HG02884 (cell line): ENCODE results near the gene ATF3.
A peak's percentile ranks its signal among the peaks of the same experiment; 100 is the strongest.
"Not testable (repeated sequence)": the region's sequence is repeated elsewhere in the genome, so short reads cannot be mapped to it uniquely, and the experiment has no call there.

ENCODE experiments used
- ATAC-seq: cut with Tn5 transposase; IDR thresholded peaks from one replicate; pipeline ENCODE4 v1.9.1; 2021; ENCODE audit warnings: mild to moderate bottlenecking, moderate library complexity; ENCODE audit not compliant: unreplicated experiment

Gene ATF3

GRCh38 chr1:212625781-212626450, 17.4 kb downstream of the ATF3 start:
- no peak for ATAC-seq

DNA sequence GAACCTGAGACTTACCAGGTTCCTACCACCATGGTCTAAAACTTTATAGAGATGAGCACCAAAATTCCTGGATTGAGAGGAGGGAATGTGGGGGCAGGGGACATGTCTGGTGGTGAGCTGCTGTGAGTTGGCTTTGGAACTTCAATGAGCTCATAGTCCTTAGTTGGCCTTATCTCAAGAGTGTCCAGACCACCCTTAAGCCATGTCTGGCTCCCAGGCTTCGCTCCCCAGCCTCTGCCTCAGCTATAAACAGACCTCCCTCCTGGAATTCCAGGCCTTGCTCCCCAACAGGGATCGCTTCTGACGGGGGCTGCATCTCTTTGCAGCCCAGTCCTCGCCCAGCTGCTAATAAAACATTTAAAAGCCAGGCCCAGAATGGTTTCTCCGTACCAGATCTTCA, 19.5 kb downstream of the ATF3 start:
- ATAC-seq = no peak

DNA sequence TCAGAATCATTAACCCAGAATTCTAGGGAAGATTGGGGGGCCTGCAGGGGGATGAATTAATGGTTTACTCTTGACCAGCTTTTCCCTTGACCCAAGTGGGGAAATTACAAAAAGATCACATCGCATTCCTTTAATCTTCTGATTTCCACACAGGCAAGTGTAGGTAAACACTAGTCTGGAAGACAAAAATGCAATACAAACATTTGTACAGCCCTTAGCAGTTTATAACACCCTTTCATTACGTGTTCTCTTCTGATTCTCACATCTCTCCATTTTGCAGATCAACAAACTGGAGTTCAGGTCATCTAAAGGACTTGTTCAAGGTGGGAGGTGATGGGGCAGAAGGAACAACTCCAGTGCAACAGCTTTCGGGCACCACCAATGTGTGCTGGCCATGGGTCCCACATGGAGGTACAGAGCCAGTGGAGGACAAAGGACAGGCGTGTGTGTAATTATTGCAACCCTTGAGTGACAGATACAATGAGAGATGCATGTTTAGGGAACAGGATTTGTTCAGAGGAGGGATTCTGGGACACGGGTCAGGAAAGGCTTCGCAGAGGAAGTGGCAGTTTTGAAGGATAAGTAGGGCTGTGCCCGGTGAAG, 20.4 kb downstream of the ATF3 start:
- no peak for ATAC-seq

- no peak for ATAC-seq
Measured at GRCh38 chr1:212629450-212630157, 21.0 kb downstream of the ATF3 start.

DNA sequence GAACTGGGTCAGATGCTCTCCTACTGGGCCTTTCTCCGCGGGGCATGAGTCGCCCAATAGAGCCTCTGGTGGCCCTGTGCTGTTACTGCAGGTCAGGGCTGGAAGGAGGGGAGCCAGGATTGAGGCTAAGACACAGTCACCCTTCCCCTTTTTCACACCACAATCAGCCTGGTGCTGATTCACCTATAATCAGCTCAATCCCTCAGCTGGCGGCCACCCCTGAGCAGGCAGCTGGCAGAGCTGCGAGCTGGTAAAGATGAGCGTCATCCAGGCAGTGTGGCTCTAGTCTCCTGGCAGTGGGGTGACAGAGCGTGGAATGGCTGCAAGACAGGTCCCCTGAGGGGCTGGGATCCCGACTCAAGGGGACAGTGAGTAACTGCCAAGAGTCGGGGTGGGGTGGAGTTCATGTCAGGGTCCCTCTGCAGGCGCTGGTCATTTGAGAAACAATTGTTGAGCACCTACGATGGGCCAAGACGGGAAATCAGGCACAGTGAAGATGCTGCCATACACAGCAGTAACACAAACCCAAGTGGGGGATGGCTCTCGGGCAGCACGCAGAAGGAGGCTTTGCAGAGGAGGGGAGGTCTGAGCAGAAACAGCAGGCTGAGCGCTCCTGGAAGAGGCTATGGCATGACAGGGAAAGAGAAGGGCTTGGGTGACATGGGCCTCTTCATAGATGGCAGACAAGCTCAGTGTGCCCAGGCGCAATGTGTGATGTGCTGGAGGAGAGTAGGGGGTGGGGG, 21.8 kb downstream of the ATF3 start:
- ATAC-seq = peak; percentile 98

- no peak for ATAC-seq
Measured at GRCh38 chr1:212633161-212633560, 24.6 kb downstream of the ATF3 start.

GRCh38 chr1:212634252-212634651, 25.7 kb downstream of the ATF3 start:
- no peak for ATAC-seq

- peak; percentile 42 for ATAC-seq
Measured at GRCh38 chr1:212635141-212635631, 26.6 kb downstream of the ATF3 start.

GRCh38 chr1:212637902-212638301, 29.3 kb downstream of the ATF3 start:
- no peak for ATAC-seq

DNA sequence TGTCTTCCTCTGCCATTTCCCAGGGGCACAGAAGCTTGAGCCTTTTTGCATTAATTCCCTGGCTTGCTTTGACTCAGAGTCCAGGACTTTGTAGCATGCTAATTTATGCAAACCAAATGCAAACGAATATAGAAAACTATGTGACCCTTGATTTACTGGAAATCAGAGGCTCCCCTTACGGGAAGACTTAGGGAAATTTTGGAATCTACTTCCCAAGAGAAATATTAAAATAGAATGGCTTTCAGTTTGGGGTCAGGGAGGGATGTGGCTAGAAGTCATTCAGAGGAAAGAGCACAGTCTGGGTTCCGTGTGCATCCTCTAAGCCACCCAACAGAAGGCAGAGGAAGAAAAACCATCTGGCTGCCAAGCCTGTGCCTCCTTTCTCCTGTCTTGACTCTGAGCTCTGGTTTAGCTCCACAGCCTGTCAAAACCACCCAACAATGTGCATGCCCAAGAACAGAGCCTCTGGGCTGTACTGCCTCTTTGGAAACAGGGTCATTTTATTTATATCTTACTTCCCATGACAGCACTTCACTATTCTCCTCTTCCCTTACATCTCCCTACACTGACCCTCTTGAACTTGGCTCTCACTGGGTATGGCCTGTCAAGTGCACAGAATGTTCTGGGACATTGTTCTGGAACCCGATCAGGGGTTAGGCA, 30.1 kb downstream of the ATF3 start:
- ATAC-seq = no peak

DNA sequence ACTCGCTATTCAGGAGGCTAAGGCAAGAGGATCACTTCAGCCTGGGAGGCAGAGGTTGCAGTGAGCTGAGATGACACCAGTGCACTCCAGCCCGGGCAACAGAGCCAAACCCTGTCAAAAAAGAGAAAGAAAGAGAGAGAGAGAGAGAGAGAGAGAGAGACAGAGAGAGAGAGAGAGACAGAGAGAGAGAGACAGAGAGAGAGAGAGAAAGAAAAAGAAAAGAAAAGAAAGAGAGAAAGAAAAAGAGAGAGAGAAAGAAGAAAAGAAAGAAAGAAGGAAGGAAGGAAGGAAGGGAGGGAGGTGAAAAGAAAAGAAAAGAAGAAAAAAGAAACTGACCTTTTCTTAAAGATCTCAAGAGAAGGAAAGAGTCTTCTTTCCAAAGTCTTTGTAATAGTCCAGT, 31.0 kb downstream of the ATF3 start:
- not testable (repeated sequence) for ATAC-seq

DNA sequence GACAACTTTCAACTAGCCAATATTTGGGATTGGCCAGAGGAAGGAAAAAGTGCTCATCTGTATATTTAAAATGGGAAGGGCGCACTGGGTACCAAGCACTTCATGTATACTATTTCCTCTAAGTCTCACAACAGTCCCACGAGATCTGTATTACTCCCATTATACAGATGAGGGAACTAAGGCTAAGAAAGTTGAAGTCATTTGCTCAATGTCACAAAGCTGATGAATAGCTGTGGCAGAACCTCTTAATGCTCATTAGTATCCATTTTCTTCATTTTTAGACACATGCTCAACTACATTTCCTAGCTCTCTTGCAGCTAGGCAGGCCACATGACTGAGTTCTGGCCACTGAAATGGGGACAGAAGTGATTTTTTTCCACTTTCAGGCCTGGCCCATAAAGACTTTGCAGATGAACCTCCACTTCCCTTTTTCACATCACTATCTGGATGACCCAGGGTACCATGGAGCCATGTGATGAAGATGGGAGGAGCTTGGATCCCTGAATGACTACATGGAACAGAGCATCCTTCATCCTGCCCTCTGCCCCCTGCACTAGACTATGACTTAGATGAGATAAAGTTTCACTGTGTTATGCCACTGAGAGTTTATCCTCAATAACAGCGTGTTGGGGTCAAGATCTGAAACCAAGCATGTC, 31.8 kb downstream of the ATF3 start:
- no peak for ATAC-seq

DNA sequence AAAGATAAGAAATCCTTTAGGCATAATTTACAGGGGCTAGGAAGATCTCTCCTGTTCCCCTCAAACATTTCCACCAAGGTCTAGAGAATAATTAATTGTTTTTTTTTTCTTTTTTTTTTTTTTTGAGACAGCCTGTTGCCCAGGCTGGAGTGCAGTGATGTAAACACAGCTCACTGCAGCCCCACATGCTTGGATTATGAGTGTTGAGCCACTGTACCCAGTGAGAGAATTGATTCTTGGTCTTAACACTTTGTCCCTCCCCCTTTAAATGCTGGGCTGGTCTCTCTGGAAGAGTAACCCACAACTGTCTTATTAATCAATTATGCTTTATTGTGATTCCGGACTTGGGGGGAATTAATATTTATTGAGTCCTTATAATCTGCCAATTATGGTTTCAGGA, 33.4 kb downstream of the ATF3 start:
- ATAC-seq = no peak

- no peak for ATAC-seq
Measured at GRCh38 chr1:212643877-212644276, 35.3 kb downstream of the ATF3 start.

DNA sequence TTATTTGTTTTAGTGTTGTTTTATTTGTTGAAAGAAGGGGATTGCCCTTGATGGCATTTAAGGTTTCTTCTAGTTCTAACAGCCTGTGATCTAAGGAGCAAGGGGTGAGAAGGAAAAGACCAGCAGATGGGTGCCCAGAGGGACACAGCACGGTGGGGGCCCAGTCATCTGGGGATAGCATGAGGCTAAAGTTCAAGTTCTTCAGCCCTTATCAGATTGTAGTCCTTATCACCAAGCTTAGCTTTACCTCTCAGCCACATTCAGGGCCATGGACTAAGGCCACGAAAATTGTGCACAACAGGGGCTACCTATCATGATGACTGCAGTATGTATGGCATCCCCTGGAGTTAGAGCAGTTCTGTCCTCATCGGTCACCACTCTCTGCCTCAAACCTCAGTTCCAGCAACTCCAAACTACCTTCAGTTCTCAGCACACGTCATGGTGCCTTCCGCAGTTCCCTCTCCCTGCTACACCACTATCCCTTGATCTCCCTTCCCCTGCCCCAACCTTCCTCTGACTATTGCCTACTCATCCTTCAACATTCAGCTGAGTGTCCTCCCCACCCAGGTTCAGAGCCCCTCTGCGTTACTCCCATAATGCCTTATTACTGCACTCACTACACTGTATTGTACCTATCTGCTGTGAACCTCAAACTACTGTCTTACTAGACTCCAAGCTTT, 36.4 kb downstream of the ATF3 start:
- no peak for ATAC-seq

DNA sequence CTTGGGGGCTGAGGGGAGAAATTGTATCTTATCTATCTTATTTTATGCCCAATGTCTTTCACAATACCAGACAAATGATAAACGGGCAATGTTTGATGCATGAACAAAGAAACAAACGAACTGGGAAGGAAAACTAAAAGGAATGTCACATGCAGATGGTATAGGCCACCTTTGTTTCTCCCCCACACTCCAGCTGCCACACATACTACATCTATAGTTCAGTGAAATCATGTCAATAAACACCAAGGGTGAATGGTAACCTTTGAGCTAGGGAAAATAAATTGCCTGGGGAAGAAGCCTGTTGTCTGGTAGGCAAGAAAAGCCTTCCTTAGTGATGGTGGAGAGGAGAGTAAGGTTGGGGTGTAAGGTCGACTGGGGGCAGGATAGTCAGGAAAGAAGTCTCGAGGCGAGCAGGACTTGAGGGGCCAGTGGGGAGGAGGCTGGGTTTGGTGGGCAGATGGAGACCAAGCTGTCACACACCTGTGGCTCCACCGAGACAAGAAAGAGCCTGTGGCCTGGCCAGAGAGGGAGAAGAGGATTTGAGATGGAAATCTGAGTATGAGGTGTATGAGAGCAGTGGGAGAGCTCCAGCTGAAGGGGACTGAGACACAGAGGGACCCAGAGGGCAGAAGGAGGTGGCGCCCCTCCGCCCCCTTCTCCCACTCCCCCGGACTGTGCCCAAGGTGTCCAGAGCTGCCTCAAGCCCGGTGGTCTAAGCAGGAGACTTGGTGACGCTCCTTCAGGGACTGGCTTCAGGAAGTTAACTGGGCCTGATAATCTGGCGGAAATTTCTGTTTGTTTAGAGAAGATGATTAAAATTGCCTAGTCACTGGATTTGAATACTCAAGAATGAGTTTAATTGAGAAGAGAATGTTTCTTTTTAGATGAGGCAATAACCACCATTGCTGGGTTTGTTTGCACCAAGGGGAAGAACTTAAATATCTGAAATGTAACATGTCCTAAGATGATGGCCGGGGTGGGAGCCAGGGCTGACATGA, 37.3 kb downstream of the ATF3 start:
- no peak for ATAC-seq

GRCh38 chr1:212646588-212646987, 38.0 kb downstream of the ATF3 start:
- ATAC-seq = no peak

DNA sequence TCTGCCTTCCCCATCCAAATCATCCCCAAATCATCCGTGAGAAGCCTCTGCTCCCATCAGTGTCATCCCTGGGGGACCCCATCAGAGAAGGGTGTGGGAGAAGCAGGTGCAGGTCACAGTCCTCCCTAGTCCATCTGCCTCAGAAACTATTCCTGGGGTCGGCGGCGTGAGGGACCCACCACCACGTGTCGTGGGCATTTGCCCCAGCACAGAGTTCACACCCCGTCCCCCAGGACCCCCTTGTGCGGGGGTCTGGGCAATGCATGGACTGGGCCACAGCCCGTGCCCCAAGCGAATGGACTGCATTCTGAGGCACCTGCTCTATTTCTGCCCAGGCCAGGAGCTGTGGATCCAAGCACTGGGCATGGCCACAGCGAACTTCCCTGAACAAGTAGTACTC, 38.4 kb downstream of the ATF3 start:
- ATAC-seq = no peak

DNA sequence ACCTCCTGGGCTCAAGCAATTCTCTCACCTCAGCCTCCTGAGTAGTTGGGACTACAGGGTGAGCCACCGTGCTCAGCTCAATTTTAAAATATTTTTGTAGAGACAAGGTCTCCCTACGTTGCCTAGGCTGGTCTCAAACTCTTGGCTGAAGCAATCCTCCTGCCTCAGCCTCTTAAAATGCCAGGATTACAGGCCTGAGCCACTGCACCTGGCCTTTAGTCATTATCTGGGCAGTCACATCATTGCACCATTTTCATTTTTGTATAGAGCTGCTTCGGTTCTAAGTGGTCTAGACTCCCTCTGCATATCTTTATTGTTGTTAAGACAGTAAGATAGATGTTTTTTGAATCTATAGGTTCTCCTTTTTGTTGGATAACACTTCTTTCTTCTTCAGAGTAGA, 39.9 kb downstream of the ATF3 start:
- ATAC-seq = no peak
